Endothelial cell (in vitro differentiated cells): ENCODE results near the gene KCTD1. TPM values are rescaled to one million over a fixed set of nuclear protein-coding genes. Genes with fewer than 3 reads are reported as not detected.

Experiments
- DNase-seq: peaks from one replicate; pipeline ENCODE4 v3.0.0; 2021; ENCODE audit warnings: low spot score
- H3K27ac Mint-ChIP-seq: one replicate; pipeline ENCODE4 v1.8.0; 2021; ENCODE audit warnings: mixed read lengths, inconsistent platforms; ENCODE audit not compliant: unreplicated experiment
- H3K27me3 Mint-ChIP-seq: one replicate; pipeline ENCODE4 v1.8.0; 2021; ENCODE audit warnings: mild to moderate bottlenecking, moderate library complexity, mixed read lengths, inconsistent platforms; ENCODE audit not compliant: unreplicated experiment
- H3K36me3 Mint-ChIP-seq: one replicate; pipeline ENCODE4 v1.8.0; 2021; ENCODE audit warnings: mild to moderate bottlenecking, low read depth, mixed read lengths, inconsistent platforms; ENCODE audit not compliant: unreplicated experiment
- H3K4me1 Mint-ChIP-seq: one replicate; pipeline ENCODE4 v1.8.0; 2021; ENCODE audit warnings: mild to moderate bottlenecking, mixed read lengths, inconsistent platforms; ENCODE audit not compliant: unreplicated experiment
- H3K4me3 Mint-ChIP-seq: one replicate; pipeline ENCODE4 v1.8.0; 2021; ENCODE audit warnings: mild to moderate bottlenecking, mixed read lengths, inconsistent platforms; ENCODE audit not compliant: unreplicated experiment
- H3K9me3 Mint-ChIP-seq: one replicate; pipeline ENCODE4 v1.8.0; 2021; ENCODE audit warnings: mixed read lengths, inconsistent platforms; ENCODE audit not compliant: unreplicated experiment
- total RNA-seq: library from RNA; stranded (reverse); fragmentation: NEBNext Ultra II Directional; extraction: Animal tissue kit (Norgen Biotek cat#: 25700); gene quantifications from one replicate; pipeline ENCODE4 v1.2.1, GENCODE V29; 2021; ENCODE audit not compliant: unreplicated experiment
- TF ChIP-seq, protein P1 (sequence below): fragments of 200-600 bp; sonication (generic); IDR thresholded peaks from one replicate; pipeline ENCODE4 v1.5.0; 2021; ENCODE audit warnings: antibody characterized with exemption; ENCODE audit not compliant: unreplicated experiment

Gene KCTD1
- total RNA-seq, 1 donor from 2014 or later = 10.6 TPM

GRCh38 chr18:26416652-26417150, 131.7 kb downstream of the KCTD1 start:
- no peak for DNase-seq
- Mint-ChIP-seq H3K27me3 (no peaks in the 10 kb centered on the region), H3K9me3 (no peaks in the 10 kb centered on the region), H3K36me3 (no peaks in the 10 kb centered on the region), H3K4me1 (no peaks in the 10 kb centered on the region), H3K4me3 (no peak overlapping the region), H3K27ac (no peak overlapping the region)
- TF ChIP-seq, protein P1, sequence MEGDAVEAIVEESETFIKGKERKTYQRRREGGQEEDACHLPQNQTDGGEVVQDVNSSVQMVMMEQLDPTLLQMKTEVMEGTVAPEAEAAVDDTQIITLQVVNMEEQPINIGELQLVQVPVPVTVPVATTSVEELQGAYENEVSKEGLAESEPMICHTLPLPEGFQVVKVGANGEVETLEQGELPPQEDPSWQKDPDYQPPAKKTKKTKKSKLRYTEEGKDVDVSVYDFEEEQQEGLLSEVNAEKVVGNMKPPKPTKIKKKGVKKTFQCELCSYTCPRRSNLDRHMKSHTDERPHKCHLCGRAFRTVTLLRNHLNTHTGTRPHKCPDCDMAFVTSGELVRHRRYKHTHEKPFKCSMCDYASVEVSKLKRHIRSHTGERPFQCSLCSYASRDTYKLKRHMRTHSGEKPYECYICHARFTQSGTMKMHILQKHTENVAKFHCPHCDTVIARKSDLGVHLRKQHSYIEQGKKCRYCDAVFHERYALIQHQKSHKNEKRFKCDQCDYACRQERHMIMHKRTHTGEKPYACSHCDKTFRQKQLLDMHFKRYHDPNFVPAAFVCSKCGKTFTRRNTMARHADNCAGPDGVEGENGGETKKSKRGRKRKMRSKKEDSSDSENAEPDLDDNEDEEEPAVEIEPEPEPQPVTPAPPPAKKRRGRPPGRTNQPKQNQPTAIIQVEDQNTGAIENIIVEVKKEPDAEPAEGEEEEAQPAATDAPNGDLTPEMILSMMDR = no peak

- Mint-ChIP-seq H3K27ac (no peak overlapping the region), H3K4me3 (no peak overlapping the region), H3K4me1 (no peaks in the 10 kb centered on the region), H3K27me3 (no peaks in the 10 kb centered on the region), H3K9me3 (no peaks in the 10 kb centered on the region), H3K36me3 (no peaks in the 10 kb centered on the region)
- DNase-seq = no peak
- TF ChIP-seq, protein P1 = no peak
Measured at GRCh38 chr18:26415631-26416030, 132.7 kb downstream of the KCTD1 start.

DNA sequence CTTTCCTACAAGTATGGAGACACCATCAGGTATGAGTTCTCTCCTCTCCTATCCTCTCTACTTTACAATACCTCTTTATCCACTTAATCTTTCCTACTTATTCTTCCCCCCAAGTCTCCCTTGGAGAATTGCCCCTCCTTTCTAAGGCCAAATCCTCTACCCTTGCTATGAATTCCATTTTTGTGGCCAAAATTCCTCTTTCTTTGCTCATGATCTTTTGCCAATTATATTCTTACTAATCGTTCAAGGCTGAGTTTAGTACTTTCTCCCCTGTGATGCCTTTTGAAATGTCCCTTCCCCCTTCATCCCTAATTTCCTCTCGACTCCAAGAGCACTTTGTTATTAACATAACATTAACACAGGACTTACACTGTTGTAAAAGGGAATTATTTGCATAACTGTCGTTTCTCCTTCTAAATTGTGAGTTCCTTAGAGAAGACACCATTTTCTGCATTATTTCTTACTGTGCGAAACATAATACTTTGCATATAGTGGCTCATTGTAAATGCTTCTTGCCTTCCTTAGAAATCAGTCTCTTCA, 133.4 kb downstream of the KCTD1 start:
- H3K27ac Mint-ChIP-seq = no peak overlapping the region
- no peak for DNase-seq
- no peaks in the 10 kb centered on the region for H3K36me3 Mint-ChIP-seq
- H3K9me3 Mint-ChIP-seq = no peaks in the 10 kb centered on the region
- no peak overlapping the region for H3K4me3 Mint-ChIP-seq
- no peaks in the 10 kb centered on the region for H3K27me3 Mint-ChIP-seq
- H3K4me1 Mint-ChIP-seq = no peaks in the 10 kb centered on the region
- TF ChIP-seq, protein P1 = no peak

- TF ChIP-seq, protein P1 = no peak
Measured at GRCh38 chr18:26409091-26409490, 139.3 kb downstream of the KCTD1 start.

GRCh38 chr18:26407736-26408601, 140.4 kb downstream of the KCTD1 start:
- TF ChIP-seq, protein P1 = no peak
- H3K9me3 Mint-ChIP-seq = no peaks in the 10 kb centered on the region
- peaks cover 1% of the 10 kb centered on the region for H3K27me3 Mint-ChIP-seq
- peaks cover 3% of the 10 kb centered on the region for H3K4me1 Mint-ChIP-seq
- DNase-seq = no peak
- no peak overlapping the region for H3K4me3 Mint-ChIP-seq
- H3K36me3 Mint-ChIP-seq = no peaks in the 10 kb centered on the region
- H3K27ac Mint-ChIP-seq = no peak overlapping the region

More at GRCh38 chr18:26409091-26409490, 139.3 kb downstream of the KCTD1 start:
- Mint-ChIP-seq H3K4me1 (peaks cover 3% of the 10 kb centered on the region), H3K9me3 (no peaks in the 10 kb centered on the region), H3K27me3 (no peaks in the 10 kb centered on the region), H3K36me3 (no peaks in the 10 kb centered on the region), H3K4me3 (no peak overlapping the region), H3K27ac (no peak overlapping the region)
- DNase-seq = no peak
